Endothelial cell (in vitro differentiated cells): ENCODE results near the gene KCNH3. TPM values are rescaled to one million over a fixed set of nuclear protein-coding genes. Genes with fewer than 3 reads are reported as not detected.

Experiments used
- DNase-seq: peaks from one replicate; pipeline ENCODE4 v3.0.0; 2021; ENCODE audit warnings: low spot score
- H3K27ac Mint-ChIP-seq: one replicate; pipeline ENCODE4 v1.8.0; 2021; ENCODE audit warnings: mixed read lengths, inconsistent platforms; ENCODE audit not compliant: unreplicated experiment
- H3K27me3 Mint-ChIP-seq: one replicate; pipeline ENCODE4 v1.8.0; 2021; ENCODE audit warnings: mild to moderate bottlenecking, moderate library complexity, mixed read lengths, inconsistent platforms; ENCODE audit not compliant: unreplicated experiment
- H3K36me3 Mint-ChIP-seq: one replicate; pipeline ENCODE4 v1.8.0; 2021; ENCODE audit warnings: mild to moderate bottlenecking, low read depth, mixed read lengths, inconsistent platforms; ENCODE audit not compliant: unreplicated experiment
- H3K4me1 Mint-ChIP-seq: one replicate; pipeline ENCODE4 v1.8.0; 2021; ENCODE audit warnings: mild to moderate bottlenecking, mixed read lengths, inconsistent platforms; ENCODE audit not compliant: unreplicated experiment
- H3K4me3 Mint-ChIP-seq: one replicate; pipeline ENCODE4 v1.8.0; 2021; ENCODE audit warnings: mild to moderate bottlenecking, mixed read lengths, inconsistent platforms; ENCODE audit not compliant: unreplicated experiment
- H3K9me3 Mint-ChIP-seq: one replicate; pipeline ENCODE4 v1.8.0; 2021; ENCODE audit warnings: mixed read lengths, inconsistent platforms; ENCODE audit not compliant: unreplicated experiment
- long read RNA-seq: library from polyadenylated mRNA; unstranded; transcript quantifications from one replicate; pipeline ENCODE4 v2.0.0, GENCODE V29; 2020; ENCODE audit not compliant: unreplicated experiment
- total RNA-seq: library from RNA; stranded (reverse); fragmentation: NEBNext Ultra II Directional; extraction: Animal tissue kit (Norgen Biotek cat#: 25700); gene quantifications from one replicate; pipeline ENCODE4 v1.2.1, GENCODE V29; 2021; ENCODE audit not compliant: unreplicated experiment
- TF ChIP-seq, protein P1 (sequence below): fragments of 200-600 bp; sonication (generic); IDR thresholded peaks from one replicate; pipeline ENCODE4 v1.5.0; 2021; ENCODE audit warnings: antibody characterized with exemption; ENCODE audit not compliant: unreplicated experiment

Gene KCNH3
- 0.15 TPM for total RNA-seq
- long read RNA-seq, partial matches to known transcripts: 0 of 1 reads
- long read RNA-seq, other reads (novel, unspliced or antisense): 1 of 1 reads

DNA sequence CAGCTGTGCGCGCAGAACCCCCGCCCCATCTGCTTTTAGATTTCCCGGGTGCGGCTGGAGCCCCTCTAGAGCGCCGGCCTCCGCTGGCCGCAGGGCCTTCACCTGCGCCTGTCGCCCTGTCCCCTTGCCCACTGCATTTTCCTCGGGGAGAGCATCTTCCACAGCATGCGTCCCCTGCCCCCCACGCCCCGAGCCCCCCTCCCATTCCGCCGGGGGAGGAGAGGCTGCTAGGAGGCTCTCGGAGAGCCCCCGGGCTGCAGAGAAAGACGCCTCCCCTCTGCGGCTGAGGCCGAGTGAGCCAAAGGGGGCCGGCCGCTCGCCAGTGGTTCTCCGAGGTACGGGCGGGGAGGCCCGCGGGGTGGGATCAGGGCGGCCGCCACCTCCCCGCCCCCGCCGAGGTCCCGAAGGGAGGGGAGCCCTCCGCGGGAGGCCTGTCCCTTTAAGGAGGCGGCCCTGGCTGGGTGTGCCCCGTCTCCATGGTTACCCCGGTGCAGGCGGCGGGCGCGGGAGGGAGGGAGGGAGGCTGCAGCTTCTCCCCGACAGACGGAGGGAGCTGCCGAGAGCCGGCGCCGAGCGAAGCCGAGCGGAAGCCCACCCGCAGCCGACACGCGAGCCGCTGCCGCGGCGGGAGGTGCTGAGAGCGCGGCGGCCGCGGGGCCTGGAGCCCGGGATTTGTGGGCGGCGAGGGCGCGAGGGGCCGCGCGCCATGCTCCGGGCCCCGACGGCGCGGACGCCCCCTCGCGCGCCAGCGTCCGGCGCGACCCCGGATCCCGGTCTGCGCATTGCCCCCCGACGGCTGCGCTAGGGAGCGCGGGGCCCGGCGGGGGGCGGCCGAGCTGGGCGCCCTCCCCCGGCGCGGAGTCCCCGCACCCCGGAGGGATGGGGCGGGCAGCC lies at the start of gene KCNH3:
KCNH3 (plus strand) TSS at position 521 of the 894 bp plus-strand sequence. CDS start 387 bp downstream, outside the sequence.
- DNase-seq: peak; percentile 60
- TF ChIP-seq, protein P1, sequence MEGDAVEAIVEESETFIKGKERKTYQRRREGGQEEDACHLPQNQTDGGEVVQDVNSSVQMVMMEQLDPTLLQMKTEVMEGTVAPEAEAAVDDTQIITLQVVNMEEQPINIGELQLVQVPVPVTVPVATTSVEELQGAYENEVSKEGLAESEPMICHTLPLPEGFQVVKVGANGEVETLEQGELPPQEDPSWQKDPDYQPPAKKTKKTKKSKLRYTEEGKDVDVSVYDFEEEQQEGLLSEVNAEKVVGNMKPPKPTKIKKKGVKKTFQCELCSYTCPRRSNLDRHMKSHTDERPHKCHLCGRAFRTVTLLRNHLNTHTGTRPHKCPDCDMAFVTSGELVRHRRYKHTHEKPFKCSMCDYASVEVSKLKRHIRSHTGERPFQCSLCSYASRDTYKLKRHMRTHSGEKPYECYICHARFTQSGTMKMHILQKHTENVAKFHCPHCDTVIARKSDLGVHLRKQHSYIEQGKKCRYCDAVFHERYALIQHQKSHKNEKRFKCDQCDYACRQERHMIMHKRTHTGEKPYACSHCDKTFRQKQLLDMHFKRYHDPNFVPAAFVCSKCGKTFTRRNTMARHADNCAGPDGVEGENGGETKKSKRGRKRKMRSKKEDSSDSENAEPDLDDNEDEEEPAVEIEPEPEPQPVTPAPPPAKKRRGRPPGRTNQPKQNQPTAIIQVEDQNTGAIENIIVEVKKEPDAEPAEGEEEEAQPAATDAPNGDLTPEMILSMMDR: no peak
- Mint-ChIP-seq H3K9me3 (no peaks in the 10 kb centered on the region), H3K36me3 (no peaks in the 10 kb centered on the region), H3K4me3 (no peak within 1 kb of the TSS), H3K27ac (no peak within 1 kb of the TSS), H3K4me1 (peaks cover 14% of the 10 kb centered on the region), H3K27me3 (peaks cover 43% of the 10 kb centered on the region)

DNA sequence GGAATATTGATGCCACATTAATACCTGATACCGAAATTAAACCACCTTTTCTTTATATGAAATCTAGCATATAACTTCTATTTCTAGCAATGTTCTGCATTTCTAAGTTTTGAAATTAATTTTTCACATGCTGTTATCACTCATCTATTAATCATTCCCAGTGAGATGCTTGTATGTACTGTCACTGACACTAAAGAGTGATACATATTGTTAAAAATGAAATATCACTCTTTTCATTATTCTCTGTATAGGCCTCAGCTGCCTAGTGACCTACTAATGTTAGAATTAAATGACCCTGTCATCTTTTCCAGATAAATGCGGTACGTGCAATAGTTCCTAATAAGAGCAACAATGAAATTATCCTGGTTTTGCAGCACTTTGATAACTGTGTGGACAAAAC lies 49.7 kb upstream of the KCNH3 start:
- H3K4me1 Mint-ChIP-seq: no peaks in the 10 kb centered on the region
- no peaks in the 10 kb centered on the region for H3K9me3 Mint-ChIP-seq
- no peak for DNase-seq
- peaks cover 4% of the 10 kb centered on the region for H3K36me3 Mint-ChIP-seq
- no peak overlapping the region for H3K27ac Mint-ChIP-seq
- no peak overlapping the region for H3K4me3 Mint-ChIP-seq
- TF ChIP-seq, protein P1: no peak
- H3K27me3 Mint-ChIP-seq: no peaks in the 10 kb centered on the region

GRCh38 chr12:49489720-49490119 lies 49.1 kb upstream of the KCNH3 start:
- Mint-ChIP-seq H3K4me1 (no peaks in the 10 kb centered on the region), H3K27me3 (no peaks in the 10 kb centered on the region), H3K9me3 (no peaks in the 10 kb centered on the region), H3K4me3 (no peak overlapping the region), H3K27ac (no peak overlapping the region), H3K36me3 (peaks cover 8% of the 10 kb centered on the region)
- TF ChIP-seq, protein P1: no peak
- no peak for DNase-seq

DNA sequence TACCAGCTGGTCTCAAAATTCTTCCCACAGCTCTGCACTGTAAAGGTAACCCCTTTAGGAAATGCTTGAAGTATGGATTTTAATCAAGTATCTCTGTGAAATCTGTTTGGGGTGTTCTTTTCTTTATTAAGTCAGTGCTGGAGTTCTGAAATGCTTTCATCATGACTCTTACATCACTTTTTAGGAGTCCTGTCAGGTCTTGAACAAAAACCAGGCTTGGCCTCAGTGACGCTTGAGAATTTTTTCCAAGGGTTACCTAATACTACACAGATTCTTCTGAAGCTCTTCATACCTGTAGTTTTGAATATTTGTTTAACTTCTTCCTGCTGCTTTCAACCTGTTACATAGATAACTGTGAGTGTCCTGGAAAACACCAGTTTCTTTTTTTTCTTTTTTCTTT lies 47.0 kb upstream of the KCNH3 start:
- no peak overlapping the region for H3K27ac Mint-ChIP-seq

More for the DNA sequence above, 47.0 kb upstream of the KCNH3 start:
- Mint-ChIP-seq H3K27me3 (no peaks in the 10 kb centered on the region), H3K9me3 (no peaks in the 10 kb centered on the region), H3K4me1 (no peaks in the 10 kb centered on the region), H3K4me3 (no peak overlapping the region), H3K36me3 (peaks cover 7% of the 10 kb centered on the region)
- TF ChIP-seq, protein P1: no peak
- DNase-seq: no peak
